ENCODE data around the gene POU3F1. TPM values are rescaled to one million over a fixed set of nuclear protein-coding genes. Genes with fewer than 3 reads are reported as not detected.

Gene POU3F1
- total and polyA plus RNA-seq, 2 of the 4 experiments (the other 2 are of a cell fraction): not detected

- peaks cover 27 to 51% of the 10 kb centered on the region in 2 experiments for H3K79me1 ChIP-seq (ENCODE audit: low read depth in 1 of 2, low read length in 2 of 2)
- H2AK5ac ChIP-seq (ENCODE audit: low read depth, low read length): no peak overlapping the region
- H3K4ac ChIP-seq (ENCODE audit: low read depth, low read length): no peak overlapping the region
- no TSS peak for BruUV-seq (replicated peaks)
- peaks cover 9% of the 10 kb centered on the region for H3K4me1 ChIP-seq (ENCODE audit: control insufficient read depth, insufficient read depth, low read length)
- dilution Hi-C loops (cut with HindIII; ENCODE audit: low sequenced_read_pairs, unreplicated experiment) (no loop called here), in situ Hi-C loops (cut with MboI; ENCODE audit: low sequenced_read_pairs) (loop anchor here (25.0 kb wide), 3 partner anchors 432 to 1557 kb away; partner anchors contain the start of genes GNL2, MRPS15 and OSCP1), intact Hi-C loops (cut with micrococcal nuclease) (loop anchor here (1.0 to 2.0 kb wide), 2 partner anchors 29 to 816 kb away; partner anchors contain the start of gene SF3A3)
- no peak overlapping the region for H3K56ac ChIP-seq (ENCODE audit: extremely low read depth, insufficient read depth, low read length)
- no peak overlapping the region for H3K4me3 ChIP-seq (ENCODE audit: insufficient read depth, low read depth, low read length)
- no peak overlapping the region for H2BK15ac ChIP-seq (ENCODE audit: low read depth, low read length)
- H4K8ac ChIP-seq (ENCODE audit: low read depth in 2 of 2, low read length in 2 of 2): no peak overlapping the region
- POLR2A ChIA-PET (ENCODE audit: unreplicated experiment): interaction anchor here (0.6 kb wide), 1 partner anchor 102 kb away, joined by 9 read pairs; no protein-coding TSS in a partner anchor
- DNase-seq (peak; percentile 60), ATAC-seq (ENCODE audit: low read depth) (peak; percentile 50)
- peak overlapping the region; percentile 25; the same call in 1 of the 2 replicates for H3K27ac ChIP-seq (ENCODE audit: insufficient read depth, low read length)
- no peaks in the 10 kb centered on the region for H3K27me3 ChIP-seq (ENCODE audit: control insufficient read depth, insufficient read depth, low read length)
- no peak overlapping the region for H2BK20ac ChIP-seq (ENCODE audit: low read depth, low read length)
- H4K5ac ChIP-seq (ENCODE audit: low read depth, low read length): no peak overlapping the region
- no peaks in the 10 kb centered on the region for H3K9me1 ChIP-seq (ENCODE audit: insufficient read depth, low read length)
- no peak overlapping the region for H3K14ac ChIP-seq (replicated peaks; ENCODE audit: low read depth, low read length)
- no peak overlapping the region for H2AK9ac ChIP-seq (replicated peaks; ENCODE audit: low read depth, low read length, poor library complexity)
- no peak overlapping the region for H2AFZ ChIP-seq (replicated peaks; ENCODE audit: low read length, poor library complexity)
- no peak overlapping the region for H2BK120ac ChIP-seq (ENCODE audit: low read depth, low read length)
- no peak overlapping the region for H3K18ac ChIP-seq (ENCODE audit: low read depth, low read length)
- no peak overlapping the region for H2BK5ac ChIP-seq (ENCODE audit: low read depth, low read length, poor library complexity, severe bottlenecking)
- WGBS, 2 experiments (ENCODE audit: extremely low coverage in 2 of 2, insufficient read length in 1 of 2): 43% methylated on average over 1 of the region's 6 CpGs; no CpG with 5 or more reads in 1 of the 2 experiments
- CTCF ChIA-PET: interaction anchor here (0.7 to 1.2 kb wide), 5 partner anchors 9 to 258 kb away, joined by 3 to 6 read pairs (median 4); partner anchors contain the start of gene SF3A3
- no peak overlapping the region for H3K4me2 ChIP-seq (ENCODE audit: low read depth, low read length)
- no peak overlapping the region for H4K91ac ChIP-seq (ENCODE audit: insufficient read depth, low read depth, low read length)
- TF ChIP-seq SMC3 (IDR thresholded peaks at IDR 0.05; ENCODE audit: low read depth, low read length) (peak; percentile 60), CEBPB (IDR thresholded peaks at IDR 0.05; ENCODE audit: low read depth, low read length) (peak; percentile 60), USF2 (IDR thresholded peaks at IDR 0.05; ENCODE audit: low read depth, low read length) (no peak), MXI1 (IDR thresholded peaks at IDR 0.05; ENCODE audit: borderline replicate concordance, low read depth, low read length) (no peak), NFE2L2 (IDR thresholded peaks at IDR 0.05; ENCODE audit: low read depth, low read length) (no peak), CHD1 (IDR thresholded peaks at IDR 0.05; ENCODE audit: low read depth, low read length) (no peak), MAZ (IDR thresholded peaks at IDR 0.05; ENCODE audit: borderline replicate concordance, low read depth, low read length) (no peak), MAFK (IDR thresholded peaks at IDR 0.05; ENCODE audit: low read depth, low read length) (no peak), POLR2A (IDR thresholded peaks at IDR 0.05; ENCODE audit: low read depth, low read length) (no peak), BHLHE40 (IDR thresholded peaks at IDR 0.05; ENCODE audit: low read depth, low read length) (no peak), RAD21 (IDR thresholded peaks at IDR 0.05; ENCODE audit: low read length) (peak; percentile 72), RFX5 (IDR thresholded peaks at IDR 0.05; ENCODE audit: low read depth, low read length) (no peak), RCOR1 (IDR thresholded peaks at IDR 0.05; ENCODE audit: insufficient replicate concordance, low read length) (no peak), FOS (IDR thresholded peaks at IDR 0.05; ENCODE audit: low read depth, low read length) (no peak)
- TF ChIP-seq, protein P1, sequence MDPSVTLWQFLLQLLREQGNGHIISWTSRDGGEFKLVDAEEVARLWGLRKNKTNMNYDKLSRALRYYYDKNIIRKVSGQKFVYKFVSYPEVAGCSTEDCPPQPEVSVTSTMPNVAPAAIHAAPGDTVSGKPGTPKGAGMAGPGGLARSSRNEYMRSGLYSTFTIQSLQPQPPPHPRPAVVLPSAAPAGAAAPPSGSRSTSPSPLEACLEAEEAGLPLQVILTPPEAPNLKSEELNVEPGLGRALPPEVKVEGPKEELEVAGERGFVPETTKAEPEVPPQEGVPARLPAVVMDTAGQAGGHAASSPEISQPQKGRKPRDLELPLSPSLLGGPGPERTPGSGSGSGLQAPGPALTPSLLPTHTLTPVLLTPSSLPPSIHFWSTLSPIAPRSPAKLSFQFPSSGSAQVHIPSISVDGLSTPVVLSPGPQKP (IDR thresholded peaks at IDR 0.05; ENCODE audit: borderline replicate concordance, low read depth, low read length): no peak
- TF ChIP-seq, protein P2, sequence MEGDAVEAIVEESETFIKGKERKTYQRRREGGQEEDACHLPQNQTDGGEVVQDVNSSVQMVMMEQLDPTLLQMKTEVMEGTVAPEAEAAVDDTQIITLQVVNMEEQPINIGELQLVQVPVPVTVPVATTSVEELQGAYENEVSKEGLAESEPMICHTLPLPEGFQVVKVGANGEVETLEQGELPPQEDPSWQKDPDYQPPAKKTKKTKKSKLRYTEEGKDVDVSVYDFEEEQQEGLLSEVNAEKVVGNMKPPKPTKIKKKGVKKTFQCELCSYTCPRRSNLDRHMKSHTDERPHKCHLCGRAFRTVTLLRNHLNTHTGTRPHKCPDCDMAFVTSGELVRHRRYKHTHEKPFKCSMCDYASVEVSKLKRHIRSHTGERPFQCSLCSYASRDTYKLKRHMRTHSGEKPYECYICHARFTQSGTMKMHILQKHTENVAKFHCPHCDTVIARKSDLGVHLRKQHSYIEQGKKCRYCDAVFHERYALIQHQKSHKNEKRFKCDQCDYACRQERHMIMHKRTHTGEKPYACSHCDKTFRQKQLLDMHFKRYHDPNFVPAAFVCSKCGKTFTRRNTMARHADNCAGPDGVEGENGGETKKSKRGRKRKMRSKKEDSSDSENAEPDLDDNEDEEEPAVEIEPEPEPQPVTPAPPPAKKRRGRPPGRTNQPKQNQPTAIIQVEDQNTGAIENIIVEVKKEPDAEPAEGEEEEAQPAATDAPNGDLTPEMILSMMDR (conservative IDR thresholded peaks at IDR 0.05; ENCODE audit: low read depth, low read length): peak; percentile 81
- H4K20me1 ChIP-seq (ENCODE audit: insufficient read depth, low read length): 0 out of 2 replicates have a peak, but pooled peaks cover 12% of the 10 kb centered on the region
- no peak overlapping the region for H3K9ac ChIP-seq (ENCODE audit: low read depth, low read length)
- no peak overlapping the region for H3K23ac ChIP-seq (ENCODE audit: low read depth, low read length)
- peaks cover 34% of the 10 kb centered on the region for H3K36me3 ChIP-seq (ENCODE audit: control insufficient read depth, insufficient read depth, low read length)
- H3K9me3 ChIP-seq (ENCODE audit: control insufficient read depth, insufficient read depth, low read length): no peaks in the 10 kb centered on the region
Measured at GRCh38 chr1:38018864-38019343, 27.7 kb downstream of the POU3F1 start.
